ENCODE measurements around the gene KNDC1.

DNA sequence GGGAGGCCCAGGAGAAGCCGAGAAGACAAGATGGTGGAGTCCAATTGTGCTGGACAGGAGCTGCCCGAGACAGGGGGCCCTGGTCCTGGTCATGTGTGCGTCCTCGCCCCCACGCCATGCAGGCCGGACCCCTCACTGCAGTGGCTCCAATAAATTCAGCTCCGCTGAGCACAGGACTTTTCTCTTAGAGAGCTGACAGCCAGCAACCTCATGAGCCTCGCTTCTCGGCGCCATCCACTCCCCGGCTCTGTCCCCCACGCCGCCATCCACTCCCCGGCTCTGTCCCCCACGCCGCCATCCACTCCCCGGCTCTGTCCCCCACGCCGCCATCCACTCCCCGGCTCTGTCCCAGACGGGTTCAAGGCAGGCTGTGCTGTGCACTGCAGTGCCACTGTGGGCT, 67.2 kb downstream of the KNDC1 start:
- TF ChIP-seq, protein P1, sequence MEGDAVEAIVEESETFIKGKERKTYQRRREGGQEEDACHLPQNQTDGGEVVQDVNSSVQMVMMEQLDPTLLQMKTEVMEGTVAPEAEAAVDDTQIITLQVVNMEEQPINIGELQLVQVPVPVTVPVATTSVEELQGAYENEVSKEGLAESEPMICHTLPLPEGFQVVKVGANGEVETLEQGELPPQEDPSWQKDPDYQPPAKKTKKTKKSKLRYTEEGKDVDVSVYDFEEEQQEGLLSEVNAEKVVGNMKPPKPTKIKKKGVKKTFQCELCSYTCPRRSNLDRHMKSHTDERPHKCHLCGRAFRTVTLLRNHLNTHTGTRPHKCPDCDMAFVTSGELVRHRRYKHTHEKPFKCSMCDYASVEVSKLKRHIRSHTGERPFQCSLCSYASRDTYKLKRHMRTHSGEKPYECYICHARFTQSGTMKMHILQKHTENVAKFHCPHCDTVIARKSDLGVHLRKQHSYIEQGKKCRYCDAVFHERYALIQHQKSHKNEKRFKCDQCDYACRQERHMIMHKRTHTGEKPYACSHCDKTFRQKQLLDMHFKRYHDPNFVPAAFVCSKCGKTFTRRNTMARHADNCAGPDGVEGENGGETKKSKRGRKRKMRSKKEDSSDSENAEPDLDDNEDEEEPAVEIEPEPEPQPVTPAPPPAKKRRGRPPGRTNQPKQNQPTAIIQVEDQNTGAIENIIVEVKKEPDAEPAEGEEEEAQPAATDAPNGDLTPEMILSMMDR (conservative IDR thresholded peaks at IDR 0.05) = no peak
- TF ChIP-seq EZH2 (IDR thresholded peaks at IDR 0.05; ENCODE audit: low read depth) = no peak
